Endothelial cell of umbilical vein (primary cell): ENCODE data around the gene CETN3. TPM values are rescaled to one million over a fixed set of nuclear protein-coding genes. Genes with fewer than 3 reads are reported as not detected.

ENCODE experiments used
- BruUV-seq: library from RNA; stranded (reverse); fragments of 400-500 nt; replicated peaks from 2 replicates; lab custom pipeline; 2021; lab: Mats Ljungman, UMichigan
- CTCF ChIA-PET: fragments of 300-600, 350-600 bp; sonication (Branson Sonifier 250); formaldehyde crosslinking; loops from one replicate; lab custom pipeline; 2021; ENCODE audit warnings: antibody characterized with exemption, inconsistent platforms; lab: Charles Lee
- POLR2A ChIA-PET: fragments of 300-600, 350-600 bp; sonication (Branson Sonifier 250); formaldehyde crosslinking; loops from one replicate; lab custom pipeline; 2021; ENCODE audit warnings: antibody characterized with exemption, inconsistent platforms; lab: Charles Lee
- DNase-seq: peaks from one replicate; pipeline ENCODE4 v3.0.0-alpha.2; 2011; ENCODE audit warnings: low read depth, low spot score
- FAIRE-seq: peaks from 2 replicates; lab custom pipeline; 2011; peaks lifted over from hg19 to GRCh38; lab: Jason Lieb, UNC
- H2AFZ ChIP-seq: 2 replicates; pipeline ENCODE4 v1.6.0; 2012; ENCODE audit warnings: low read depth, low read length, control low read depth, inconsistent platforms
- H3K27ac ChIP-seq: 2 replicates; pipeline ENCODE4 v1.5.1; 2011; ENCODE audit warnings: low read depth, mild to moderate bottlenecking, control low read depth, low read length, moderate library complexity; ENCODE audit not compliant: insufficient read depth
- H3K27me3 ChIP-seq, 2 experiments: 2 replicates each; pipeline versions ENCODE4 v1.6.0 to v1.6.1; 2011; ENCODE audit warnings: low read length in 2 of 2, mixed read lengths in 1 of 2; ENCODE audit not compliant: control insufficient read depth in 2 of 2, insufficient read depth in 2 of 2
- H3K36me3 ChIP-seq, 2 experiments: 2 replicates in 1 of 2; 3 replicates in 1 of 2; pipeline ENCODE4 v1.5.1; 2011; ENCODE audit warnings: low read length in 2 of 2, mild to moderate bottlenecking in 1 of 2, moderate library complexity in 1 of 2; ENCODE audit not compliant: control insufficient read depth in 2 of 2, insufficient read depth in 2 of 2; ENCODE audit errors: extremely low read depth in 1 of 2
- H3K4me1 ChIP-seq: 3 replicates; pipeline ENCODE4 v1.5.1; 2011; ENCODE audit warnings: mild to moderate bottlenecking, low read length; ENCODE audit not compliant: control insufficient read depth, insufficient read depth; ENCODE audit errors: extremely low read depth
- H3K4me2 ChIP-seq: 2 replicates; pipeline ENCODE4 v1.6.1; 2011; ENCODE audit warnings: low read length, control low read depth, mixed read lengths; ENCODE audit not compliant: insufficient read depth
- H3K4me3 ChIP-seq, 3 experiments: fragments of 200-600 bp in 1 of 3; sonication (generic), shearing (Covaris generic) in 1 of 3; replicated peaks in 1 of 3; 2 replicates each; pipeline ENCODE4 v1.5.1; 2011 to 2016; ENCODE audit warnings: control low read depth in 3 of 3, low read length in 3 of 3, mild to moderate bottlenecking in 2 of 3, inconsistent platforms in 1 of 3, low read depth in 1 of 3, moderate library complexity in 1 of 3; ENCODE audit not compliant: insufficient read depth in 1 of 3
- H3K79me2 ChIP-seq: 2 replicates; pipeline ENCODE4 v1.6.0; 2012; ENCODE audit warnings: low read length, inconsistent platforms; ENCODE audit not compliant: control insufficient read depth, insufficient read depth
- H3K9ac ChIP-seq: replicated peaks from 2 replicates; pipeline ENCODE3; 2011; ENCODE audit warnings: low read length, control low read depth; ENCODE audit not compliant: insufficient read depth; ENCODE audit errors: extremely low read depth
- H3K9me1 ChIP-seq: replicated peaks from 3 replicates; pipeline ENCODE4 v1.6.0; 2011; ENCODE audit warnings: mild to moderate bottlenecking, low read length; ENCODE audit not compliant: control insufficient read depth, insufficient read depth; ENCODE audit errors: extremely low read depth
- H3K9me3 ChIP-seq: replicated peaks from 2 replicates; pipeline ENCODE4 v1.5.1; 2012; ENCODE audit warnings: low read length, inconsistent platforms; ENCODE audit not compliant: control insufficient read depth, insufficient read depth
- H4K20me1 ChIP-seq: replicated peaks from 2 replicates; pipeline ENCODE3; 2011; ENCODE audit warnings: mild to moderate bottlenecking, low read length; ENCODE audit not compliant: control insufficient read depth, insufficient read depth; ENCODE audit errors: extremely low read depth
- CTCF ChIP-seq, 2 donors: IDR thresholded peaks; 1 replicate in 1 of 2; 2 replicates in 1 of 2; pipeline ENCODE4 v1.5.1; 2011; ENCODE audit warnings: low read length in 2 of 2, mild to moderate bottlenecking in 2 of 2, moderate library complexity in 2 of 2, control low read depth in 1 of 2, inconsistent platforms in 1 of 2, low read depth in 1 of 2; ENCODE audit not compliant: insufficient read depth in 1 of 2; ENCODE audit errors: extremely low read depth in 1 of 2
- EZH2 ChIP-seq: IDR thresholded peaks from 2 replicates; pipeline ENCODE4 v1.6.1; 2012; ENCODE audit warnings: borderline replicate concordance, low read depth, mild to moderate bottlenecking, moderate library complexity, low read length, inconsistent platforms; ENCODE audit not compliant: severe bottlenecking
- FOS ChIP-seq: IDR thresholded peaks from 2 replicates; pipeline ENCODE4 v1.6.1; 2011; ENCODE audit warnings: mild to moderate bottlenecking, low read length, moderate library complexity, borderline replicate concordance; ENCODE audit not compliant: insufficient read depth
- GATA2 ChIP-seq: IDR thresholded peaks from 2 replicates; pipeline ENCODE4 v1.7.0; 2011; ENCODE audit warnings: low read depth, mild to moderate bottlenecking, moderate library complexity, mixed read lengths, low read length; ENCODE audit not compliant: insufficient read length, insufficient read depth
- JUN ChIP-seq: IDR thresholded peaks from 2 replicates; pipeline ENCODE4 v1.6.1; 2011; ENCODE audit warnings: borderline replicate concordance, low read depth; ENCODE audit not compliant: insufficient read length, insufficient read depth
- MAX ChIP-seq: IDR thresholded peaks from 2 replicates; pipeline ENCODE4 v1.6.1; 2011; ENCODE audit not compliant: insufficient read depth, insufficient read length
- MYC ChIP-seq: IDR thresholded peaks from one replicate; pipeline ENCODE4 v1.6.1; 2011; ENCODE audit warnings: mild to moderate bottlenecking, low read depth, low read length
- POLR2A ChIP-seq: IDR thresholded peaks from 2 replicates; pipeline ENCODE4 v1.6.1; 2012; ENCODE audit warnings: low read depth, mild to moderate bottlenecking, control low read depth, low read length
- POLR2AphosphoS5 ChIP-seq: IDR thresholded peaks from 2 replicates; pipeline ENCODE4 v1.6.1; 2012; ENCODE audit warnings: low read depth, mild to moderate bottlenecking, control low read depth, low read length, moderate library complexity; ENCODE audit not compliant: insufficient read depth
- dilution Hi-C: fragments of 300-500 bp; cut with MboI; formaldehyde crosslinking; loops from one replicate; pipeline ENCODE4 v1.15.0; 2019; ENCODE audit warnings: low sequenced_read_pairs; ENCODE audit not compliant: extremely low pct_ligation_motif_present
- intact Hi-C: fragments of 100-400 bp; cut with micrococcal nuclease; formaldehyde crosslinking; loops from one replicate; pipeline ENCODE4 v1.10.0; 2022
- polyA plus RNA-seq, 4 experiments: library from polyadenylated mRNA; depleted of rRNA in 3 of 4; stranded (reverse) in 3 of 4; unstranded in 1 of 4; fragments of >200 nt; gene quantifications; 2 replicates each; pipeline versions ENCODE4 v1.2.1 to v1.2.3, GENCODE V29; 2011 to 2012; ENCODE audit warnings: missing spikeins in 1 of 4
- total RNA-seq: library from RNA; stranded (reverse); gene quantifications from 2 replicates; pipeline ENCODE4 v1.2.3, GENCODE V29; 2021

CETN3 gene
- total and polyA plus RNA-seq, 2 donors (not counting 3 experiments of a cell fraction or from before 2014, with no cell fraction given): 2.2 to 17.3 TPM

- dilution Hi-C loops: no loop called here
- intact Hi-C loops: no loop called here
- Histone ChIP-seq H4K20me1 (no peaks in the 10 kb centered on the region), H2AFZ (no peak overlapping the region), H3K4me3 (no peak overlapping the region), H3K36me3 (no peaks in the 10 kb centered on the region), H3K27me3 (no peaks in the 10 kb centered on the region), H3K27ac (no peak overlapping the region), H3K79me2 (no peaks in the 10 kb centered on the region), H3K4me1 (no peaks in the 10 kb centered on the region), H3K9me1 (no peaks in the 10 kb centered on the region), H3K9me3 (no peaks in the 10 kb centered on the region), H3K9ac (no peak overlapping the region), H3K4me2 (no peak overlapping the region)
- POLR2A ChIA-PET: no interaction called here
- CTCF ChIA-PET: interaction anchor here (0.7 kb wide), 1 partner anchor 433 kb away, joined by 3 read pairs; no protein-coding TSS in a partner anchor
- no peak for TF ChIP-seq GATA2
- no peak for TF ChIP-seq POLR2AphosphoS5
- no peak for TF ChIP-seq CTCF (IDR thresholded peaks at IDR 0.05; ENCODE audit: extremely low read depth in 1 of 2, insufficient read depth in 1 of 2, low read depth in 1 of 2, low read length in 2 of 2)
- TF ChIP-seq MAX: no peak
- TF ChIP-seq MYC: no peak
- TF ChIP-seq EZH2: no peak
- no peak for TF ChIP-seq FOS
- TF ChIP-seq JUN: no peak
- no peak for TF ChIP-seq POLR2A
- FAIRE-seq: no peak
- no peak for DNase-seq
- BruUV-seq: no TSS peak
These were observed 37.4 kb upstream of the CETN3 start for GRCh38 chr5:90446961-90447360.
